Activated T-cell treated with anti-CD3 and anti-CD28 coated beads, Interleukin-2, amount 50 U/mL, for 24 hours (primary cell): ENCODE results near the gene CLEC12A.
"Not testable (repeated sequence)": the region's sequence is repeated elsewhere in the genome, so short reads cannot be mapped to it uniquely, and the experiment has no call there.

Experiments used
- DNase-seq: peaks from one replicate; pipeline ENCODE4 v3.0.0-alpha.2; 2020
- H3K27ac Mint-ChIP-seq: 2 replicates; pipeline ENCODE4 v1.8.0; 2020; ENCODE audit warnings: mild to moderate bottlenecking, mixed read lengths
- H3K27me3 Mint-ChIP-seq: 2 replicates; pipeline ENCODE4 v1.8.0; 2020; ENCODE audit warnings: mixed read lengths
- H3K36me3 Mint-ChIP-seq: 2 replicates; pipeline ENCODE4 v1.8.0; 2020; ENCODE audit warnings: low read depth, mixed read lengths
- H3K4me1 Mint-ChIP-seq: 2 replicates; pipeline ENCODE4 v1.8.0; 2020; ENCODE audit warnings: low read depth, mixed read lengths
- H3K4me3 Mint-ChIP-seq: 2 replicates; pipeline ENCODE4 v1.8.0; 2020; ENCODE audit warnings: mild to moderate bottlenecking, moderate library complexity, mixed read lengths
- H3K9me3 Mint-ChIP-seq: 2 replicates; pipeline ENCODE4 v1.8.0; 2020; ENCODE audit warnings: mixed read lengths

Gene CLEC12A

DNA sequence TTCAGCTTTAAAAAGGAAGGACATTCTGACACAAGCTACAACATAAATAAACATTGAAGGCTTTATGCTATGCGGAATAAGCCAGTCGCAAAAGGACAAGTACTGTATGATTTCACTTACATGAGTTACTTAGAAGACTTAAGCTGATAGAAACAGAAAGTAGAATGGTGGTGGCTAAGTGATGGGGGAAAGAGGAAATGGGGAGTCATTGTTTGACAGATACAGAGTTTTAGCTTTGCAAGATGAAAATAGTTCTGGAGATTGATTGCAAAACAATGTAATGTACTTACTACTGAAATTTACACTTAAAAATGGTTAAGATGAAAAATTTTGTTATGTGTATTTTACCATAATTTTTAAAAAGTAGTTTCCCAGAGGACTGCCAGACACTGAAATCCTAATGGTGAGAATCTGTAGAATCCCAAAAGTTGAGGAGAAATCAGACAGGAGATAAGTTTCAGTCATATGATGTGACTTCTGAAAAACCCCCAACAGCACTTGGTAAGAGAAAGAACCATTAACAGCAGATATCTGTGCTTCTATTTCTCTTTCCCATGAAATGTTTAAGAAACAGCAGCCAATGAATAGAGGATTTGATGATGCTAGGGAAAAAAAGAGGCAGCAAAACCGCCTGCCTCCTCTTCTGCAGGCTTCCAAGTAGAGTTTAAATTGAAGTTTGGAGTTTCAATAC lies 22.5 kb upstream of the CLEC12A start:
- Mint-ChIP-seq H3K36me3 (no peaks in the 10 kb centered on the region), H3K9me3 (no peaks in the 10 kb centered on the region), H3K4me1 (peaks cover 48% of the 10 kb centered on the region), H3K27me3 (no peaks in the 10 kb centered on the region), H3K4me3 (peak overlapping the region; percentile 9), H3K27ac (peak overlapping the region; percentile 68)
- DNase-seq = no peak

DNA sequence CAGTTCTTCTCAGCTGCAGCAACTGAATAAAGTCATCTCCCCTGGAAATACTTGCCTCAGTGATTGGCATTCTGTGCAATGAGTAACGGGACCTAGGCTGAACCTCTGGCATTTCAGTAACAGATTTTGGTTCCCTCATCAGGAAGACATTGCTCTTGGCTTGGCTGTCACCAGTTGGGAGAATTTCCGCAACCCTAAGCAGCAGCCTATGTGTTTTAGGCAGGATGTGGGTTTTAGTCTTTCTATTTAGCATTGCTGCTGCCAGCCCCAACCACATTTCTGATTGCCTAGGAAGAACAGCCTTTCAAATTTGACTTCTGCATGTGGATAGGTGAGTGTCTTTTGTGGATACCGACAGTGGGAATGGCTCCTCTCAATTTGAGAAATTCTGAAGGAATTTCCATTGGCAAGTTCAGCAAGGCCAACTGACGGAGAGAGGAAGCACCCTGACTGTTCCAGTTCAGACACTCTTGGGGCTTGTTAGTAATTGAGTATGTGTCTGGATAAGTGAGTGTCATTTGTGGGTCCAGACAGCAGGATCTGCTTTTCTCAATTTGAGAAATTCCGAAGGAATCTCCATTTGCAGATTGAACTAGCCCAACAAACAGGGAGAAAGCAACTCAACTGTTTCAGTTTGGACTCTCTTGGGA lies 20.1 kb upstream of the CLEC12A start:
- Mint-ChIP-seq H3K36me3 (no peaks in the 10 kb centered on the region), H3K4me3 (peak overlapping the region; percentile 6), H3K4me1 (peaks cover 47% of the 10 kb centered on the region), H3K27me3 (no peaks in the 10 kb centered on the region), H3K9me3 (no peaks in the 10 kb centered on the region), H3K27ac (no peak overlapping the region)
- DNase-seq = peak; percentile 39

DNA sequence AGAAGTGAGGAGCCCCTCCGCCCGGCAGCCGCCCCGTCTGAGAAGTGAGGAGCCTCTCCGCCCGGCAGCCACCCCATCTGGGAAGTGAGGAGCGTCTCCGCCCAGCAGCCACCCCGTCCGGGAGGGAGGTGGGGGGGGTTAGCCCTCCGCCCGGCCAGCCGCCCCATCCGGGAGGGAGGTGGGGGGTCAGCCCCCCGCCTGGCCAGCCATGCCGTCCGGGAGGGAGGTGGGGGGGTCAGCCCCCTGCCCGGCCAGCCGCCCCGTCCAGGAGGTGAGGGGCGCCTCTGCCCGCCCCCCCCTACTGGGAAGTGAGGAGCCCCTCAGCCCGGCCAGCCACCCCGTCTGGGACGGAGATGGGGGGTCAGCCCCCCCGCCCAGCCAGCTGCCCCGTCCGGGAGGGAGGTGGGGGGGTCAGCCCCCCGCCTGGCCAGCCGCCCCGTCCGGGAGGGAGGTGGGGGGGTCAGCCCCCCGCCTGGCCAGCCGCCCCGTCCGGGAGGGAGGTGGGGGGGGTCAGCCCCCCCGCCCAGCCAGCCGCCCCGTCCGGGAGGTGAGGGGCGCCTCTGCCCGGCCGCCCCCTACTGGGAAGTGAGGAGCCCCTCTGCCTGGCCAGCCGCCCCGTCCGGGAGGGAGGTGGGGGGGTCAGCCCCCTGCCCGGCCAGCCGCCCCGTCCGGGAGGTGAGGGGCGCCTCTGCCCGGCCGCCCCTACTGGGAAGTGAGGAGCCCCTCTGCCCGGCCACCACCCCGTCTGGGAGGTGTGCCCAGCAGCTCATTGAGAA lies 18.1 kb upstream of the CLEC12A start:
- H3K4me1 Mint-ChIP-seq = peaks cover 53% of the 10 kb centered on the region
- not testable (repeated sequence) for H3K4me3 Mint-ChIP-seq, H3K9me3 Mint-ChIP-seq, H3K27ac Mint-ChIP-seq, DNase-seq, H3K27me3 Mint-ChIP-seq, H3K36me3 Mint-ChIP-seq

DNA sequence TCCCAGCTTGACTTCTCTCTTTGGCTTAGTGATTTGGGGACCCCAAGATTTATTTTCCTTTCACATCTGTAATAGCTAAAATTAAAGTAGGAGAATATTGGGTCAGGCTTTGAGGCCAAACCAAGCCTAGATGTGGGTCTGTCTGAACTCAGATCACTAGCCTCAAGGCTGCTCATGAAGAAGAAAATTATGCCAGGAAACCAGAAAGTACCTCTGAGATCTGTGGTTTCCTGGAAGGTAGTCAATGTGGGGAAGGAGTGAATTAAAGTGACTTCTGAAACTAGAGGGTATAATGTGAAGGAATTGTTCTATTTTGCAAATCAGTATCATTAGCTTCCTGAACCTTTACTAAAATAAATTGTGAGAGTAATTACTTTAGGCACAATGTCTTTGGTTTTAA lies 13.4 kb upstream of the CLEC12A start:
- Mint-ChIP-seq H3K36me3 (no peaks in the 10 kb centered on the region), H3K9me3 (no peaks in the 10 kb centered on the region), H3K4me3 (no peak overlapping the region), H3K27me3 (no peaks in the 10 kb centered on the region), H3K27ac (no peak overlapping the region), H3K4me1 (peaks cover 33% of the 10 kb centered on the region)
- no peak for DNase-seq

DNA sequence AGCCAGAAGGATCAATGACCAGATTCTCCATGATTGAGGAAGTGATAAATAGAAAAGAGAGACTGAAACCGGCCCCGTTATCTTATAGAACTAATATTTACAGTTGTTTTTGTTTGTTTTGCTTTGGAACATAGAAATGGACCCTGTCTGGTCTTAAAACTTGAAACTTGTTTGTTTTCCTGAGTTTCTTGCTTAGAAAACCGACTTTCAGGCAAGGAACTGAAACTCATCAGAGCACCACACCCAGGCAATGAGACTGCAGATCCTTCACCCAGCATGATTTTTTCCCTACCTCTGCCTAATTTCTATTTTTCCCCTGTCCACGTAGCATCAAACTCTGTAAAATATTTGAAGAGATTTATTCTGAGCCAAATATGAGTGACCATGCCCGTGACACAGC lies 10.6 kb upstream of the CLEC12A start:
- Mint-ChIP-seq H3K27ac (no peak overlapping the region), H3K9me3 (no peaks in the 10 kb centered on the region), H3K36me3 (no peaks in the 10 kb centered on the region), H3K4me1 (peaks cover 33% of the 10 kb centered on the region), H3K27me3 (no peaks in the 10 kb centered on the region), H3K4me3 (no peak overlapping the region)
- no peak for DNase-seq

DNA sequence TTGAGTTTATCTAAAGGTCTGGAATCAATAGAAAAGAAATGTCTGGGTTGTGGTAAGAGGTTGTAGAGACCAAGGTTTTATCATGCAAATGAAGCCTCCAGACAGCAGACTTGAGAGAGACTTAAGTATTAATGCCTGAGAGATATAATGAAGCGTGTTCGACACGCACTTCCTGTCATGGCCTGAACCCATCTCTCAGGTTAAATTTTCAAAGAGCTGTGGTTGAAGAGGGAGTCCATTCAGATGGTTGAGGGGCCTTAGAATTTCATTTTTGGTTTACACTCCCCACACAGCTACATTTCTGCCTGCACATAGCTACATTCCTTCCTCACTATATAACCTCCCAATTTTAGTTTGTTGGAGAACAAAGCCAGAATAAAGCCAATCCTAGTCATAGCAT lies 10.1 kb upstream of the CLEC12A start:
- Mint-ChIP-seq H3K9me3 (no peaks in the 10 kb centered on the region), H3K4me1 (peaks cover 29% of the 10 kb centered on the region), H3K4me3 (no peak overlapping the region), H3K27ac (no peak overlapping the region), H3K36me3 (no peaks in the 10 kb centered on the region), H3K27me3 (no peaks in the 10 kb centered on the region)
- DNase-seq = no peak

DNA sequence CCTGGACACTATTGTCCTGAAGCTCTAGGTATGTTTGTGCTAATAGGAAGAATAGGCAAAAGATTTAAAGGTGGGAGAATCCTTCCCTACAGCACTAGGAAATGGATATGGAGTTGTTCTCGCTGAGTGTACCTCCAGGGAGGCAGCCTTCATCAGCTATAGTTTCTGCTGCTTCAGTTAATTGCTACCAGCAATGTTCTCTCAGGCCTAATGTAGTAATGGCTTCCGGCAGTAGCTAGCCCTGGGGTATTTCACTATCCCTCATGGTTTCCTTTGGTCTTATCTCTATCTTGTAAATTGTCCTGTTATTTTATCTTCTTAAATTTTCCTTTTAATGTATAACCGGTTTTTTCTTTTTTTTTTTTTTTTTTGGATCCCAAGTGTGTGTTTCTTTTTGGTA lies 9.3 kb upstream of the CLEC12A start:
- Mint-ChIP-seq H3K4me3 (no peak overlapping the region), H3K36me3 (no peaks in the 10 kb centered on the region), H3K9me3 (no peaks in the 10 kb centered on the region), H3K4me1 (peaks cover 28% of the 10 kb centered on the region), H3K27ac (no peak overlapping the region), H3K27me3 (no peaks in the 10 kb centered on the region)
- no peak for DNase-seq

DNA sequence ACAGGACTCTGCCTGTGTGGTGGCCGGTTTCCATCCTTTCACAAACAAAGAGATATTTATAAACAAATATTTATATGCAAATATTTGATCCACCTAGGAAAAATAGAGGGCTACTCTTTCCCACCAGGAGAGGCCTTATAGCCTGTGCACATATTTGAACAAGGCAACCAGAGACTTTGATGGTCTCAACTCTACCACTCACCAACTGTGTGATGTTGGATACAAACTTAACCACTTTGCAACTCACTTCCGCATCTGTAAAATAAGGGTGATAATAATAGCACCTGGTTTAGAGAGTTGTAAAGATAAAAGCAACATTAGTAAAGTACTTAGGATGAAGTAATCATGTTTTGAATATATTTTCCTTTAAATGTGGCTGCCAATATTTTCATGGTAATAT lies 1.5 kb upstream of the CLEC12A start:
- Mint-ChIP-seq H3K27ac (no peak overlapping the region), H3K27me3 (peaks cover 5% of the 10 kb centered on the region), H3K4me3 (no peak overlapping the region), H3K9me3 (no peaks in the 10 kb centered on the region), H3K4me1 (no peaks in the 10 kb centered on the region), H3K36me3 (no peaks in the 10 kb centered on the region)
- DNase-seq = no peak

DNA sequence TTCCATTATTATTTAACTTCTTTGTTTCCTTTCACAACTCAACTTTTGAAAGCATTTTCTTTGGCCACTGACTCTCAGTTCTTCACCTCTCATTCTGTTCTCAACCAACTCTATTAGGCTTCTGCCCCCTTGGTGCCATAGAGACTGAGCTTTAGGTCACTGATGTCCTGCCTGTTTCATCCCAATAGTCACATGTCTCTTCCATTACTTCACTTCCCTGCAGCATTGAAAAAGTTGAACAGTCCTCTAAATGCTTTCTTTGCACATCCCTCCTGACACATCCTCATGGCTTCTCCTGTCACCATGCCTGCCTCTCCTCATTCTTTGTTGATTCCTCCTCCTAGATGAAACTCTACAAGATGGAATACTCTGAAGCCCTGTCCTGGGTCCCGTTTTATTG lies 2.7 kb downstream of the CLEC12A start:
- H3K9me3 Mint-ChIP-seq = no peaks in the 10 kb centered on the region
- H3K27ac Mint-ChIP-seq = no peak overlapping the region
- H3K36me3 Mint-ChIP-seq = no peaks in the 10 kb centered on the region
- no peak for DNase-seq
- no peak overlapping the region for H3K4me3 Mint-ChIP-seq
- H3K27me3 Mint-ChIP-seq = peaks cover 5% of the 10 kb centered on the region
- H3K4me1 Mint-ChIP-seq = no peaks in the 10 kb centered on the region

DNA sequence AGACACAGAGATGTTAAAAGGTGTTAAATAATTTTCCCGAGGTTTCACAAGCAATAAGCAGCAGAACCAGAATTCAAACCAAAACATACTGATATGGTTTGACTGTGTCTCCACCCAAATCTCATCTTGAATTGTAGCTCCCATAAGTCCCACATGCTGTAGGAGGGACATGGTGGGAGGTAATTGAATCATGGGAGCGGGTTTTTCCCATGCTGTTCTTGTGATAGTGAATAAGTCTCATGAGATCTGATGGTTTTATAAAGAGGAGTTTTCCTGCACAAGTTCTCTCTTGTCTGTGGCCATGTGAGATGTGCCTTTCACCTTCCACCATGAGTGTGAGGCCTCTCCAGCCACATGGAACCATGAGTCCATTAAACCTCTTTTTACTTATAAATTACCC lies 3.5 kb downstream of the CLEC12A start:
- not testable (repeated sequence) for H3K36me3 Mint-ChIP-seq, H3K4me1 Mint-ChIP-seq, DNase-seq, H3K9me3 Mint-ChIP-seq, H3K4me3 Mint-ChIP-seq, H3K27me3 Mint-ChIP-seq, H3K27ac Mint-ChIP-seq

DNA sequence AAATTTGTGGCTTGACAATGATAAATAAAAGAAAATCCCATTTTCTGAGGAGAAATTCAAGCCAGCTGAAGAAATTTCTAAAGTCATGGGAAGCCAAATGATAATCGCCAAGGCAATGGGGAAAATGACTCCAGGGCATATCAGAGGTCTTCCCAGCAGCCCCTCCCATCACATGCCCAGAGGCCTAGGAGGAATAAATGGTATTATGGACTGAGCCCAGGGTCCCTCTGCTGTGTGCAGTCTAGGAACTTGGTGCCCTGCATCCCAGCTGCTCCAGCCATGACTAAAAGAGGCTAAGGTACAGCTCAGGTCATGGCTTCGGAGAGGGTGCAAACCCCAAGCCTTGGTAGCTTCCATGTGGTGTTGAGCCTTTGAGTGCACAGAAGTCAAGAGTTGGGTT lies 4.4 kb downstream of the CLEC12A start:
- H3K27me3 Mint-ChIP-seq = peaks cover 5% of the 10 kb centered on the region
- H3K27ac Mint-ChIP-seq = no peak overlapping the region
- H3K9me3 Mint-ChIP-seq = no peaks in the 10 kb centered on the region
- DNase-seq = no peak
- no peaks in the 10 kb centered on the region for H3K36me3 Mint-ChIP-seq
- H3K4me3 Mint-ChIP-seq = no peak overlapping the region
- H3K4me1 Mint-ChIP-seq = no peaks in the 10 kb centered on the region

DNA sequence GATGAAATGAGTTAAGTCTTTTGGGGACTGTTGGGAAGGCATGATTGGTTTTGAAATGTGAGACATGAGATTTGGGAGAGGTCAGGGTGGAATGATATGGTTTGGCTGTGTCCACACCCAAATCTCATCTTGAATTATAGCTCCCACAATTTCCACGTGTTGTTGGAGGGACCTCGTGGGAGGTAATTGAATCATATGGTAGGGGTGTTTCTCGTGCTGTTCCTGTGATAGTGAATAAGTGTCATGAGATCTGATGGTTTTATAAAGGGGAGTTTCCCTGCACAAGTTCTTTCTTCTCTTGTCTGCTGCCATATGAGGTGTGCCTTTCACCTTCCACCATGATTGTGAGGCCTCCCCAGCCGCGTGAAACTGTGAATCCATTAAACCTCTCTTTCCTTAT lies 5.4 kb downstream of the CLEC12A start:
- not testable (repeated sequence) for H3K4me3 Mint-ChIP-seq, H3K4me1 Mint-ChIP-seq, DNase-seq, H3K36me3 Mint-ChIP-seq, H3K9me3 Mint-ChIP-seq, H3K27ac Mint-ChIP-seq, H3K27me3 Mint-ChIP-seq

DNA sequence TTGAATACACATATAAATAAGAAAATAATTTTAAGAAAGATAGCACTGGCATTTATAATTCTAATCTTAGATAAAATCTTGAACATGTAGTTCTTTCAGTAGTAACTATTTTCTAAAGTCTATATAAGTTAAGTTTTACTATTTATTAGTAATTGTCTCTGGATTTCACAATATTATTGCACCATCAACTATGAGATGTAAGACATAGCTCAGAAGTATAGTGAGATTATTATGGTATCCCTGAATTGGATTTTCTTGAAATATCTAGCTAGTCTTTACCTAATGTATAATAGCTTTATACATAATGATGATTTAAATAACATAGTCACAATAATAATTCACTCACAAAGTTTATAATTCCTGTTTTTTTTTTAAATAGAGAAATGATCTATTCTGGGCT lies 6.7 kb downstream of the CLEC12A start:
- H3K4me3 Mint-ChIP-seq = no peak overlapping the region
- H3K36me3 Mint-ChIP-seq = no peaks in the 10 kb centered on the region
- H3K4me1 Mint-ChIP-seq = no peaks in the 10 kb centered on the region
- H3K9me3 Mint-ChIP-seq = no peaks in the 10 kb centered on the region
- no peak for DNase-seq
- peaks cover 5% of the 10 kb centered on the region for H3K27me3 Mint-ChIP-seq
- no peak overlapping the region for H3K27ac Mint-ChIP-seq

DNA sequence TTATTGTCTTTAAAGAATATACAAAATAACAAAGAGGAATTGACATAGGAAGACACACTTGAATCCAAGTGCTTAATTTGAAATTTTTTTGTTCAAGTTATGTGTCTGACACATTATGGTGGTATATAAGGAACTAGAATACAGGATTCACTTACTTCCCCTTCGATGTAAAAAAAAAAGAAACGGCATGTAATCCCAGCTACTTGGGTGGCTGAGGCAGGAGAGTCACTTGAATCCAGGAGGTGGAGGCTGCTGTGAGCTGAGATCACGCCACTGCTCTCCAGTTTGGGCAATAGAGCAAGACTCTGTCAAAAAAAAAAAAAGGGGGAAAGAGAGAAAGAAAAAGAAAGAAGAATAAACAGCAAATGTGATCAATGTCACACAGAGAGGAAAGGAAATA lies 8.9 kb downstream of the CLEC12A start:
- H3K27me3 Mint-ChIP-seq = no peaks in the 10 kb centered on the region
- H3K4me1 Mint-ChIP-seq = no peaks in the 10 kb centered on the region
- DNase-seq = no peak
- no peaks in the 10 kb centered on the region for H3K9me3 Mint-ChIP-seq
- H3K27ac Mint-ChIP-seq = no peak overlapping the region
- H3K4me3 Mint-ChIP-seq = no peak overlapping the region
- H3K36me3 Mint-ChIP-seq = no peaks in the 10 kb centered on the region

DNA sequence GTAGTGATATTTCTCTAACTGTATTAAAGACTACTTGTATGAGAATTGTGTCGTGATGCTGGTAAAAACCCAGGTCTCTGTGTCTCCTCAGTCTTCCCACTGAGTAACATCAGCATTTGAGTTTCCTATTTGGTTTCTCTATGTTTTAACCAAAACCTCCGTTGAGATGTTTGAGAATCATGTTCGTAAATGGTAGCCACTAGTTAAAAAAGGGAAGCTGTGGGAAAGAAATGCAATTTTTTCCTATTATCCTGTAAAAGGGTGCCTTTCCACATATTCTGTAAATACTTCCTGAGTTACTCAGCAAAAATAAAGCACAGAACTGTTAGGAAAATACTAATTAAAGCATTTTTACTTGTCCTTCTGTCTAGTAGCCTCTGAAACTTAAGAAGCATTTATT lies 20.7 kb downstream of the CLEC12A start:
- Mint-ChIP-seq H3K9me3 (no peaks in the 10 kb centered on the region), H3K4me1 (no peaks in the 10 kb centered on the region), H3K4me3 (no peak overlapping the region), H3K27me3 (peaks cover 9% of the 10 kb centered on the region), H3K36me3 (no peaks in the 10 kb centered on the region), H3K27ac (no peak overlapping the region)
- no peak for DNase-seq
